GM15510 (cell line): ENCODE data around the gene HHAT.

ENCODE experiments used
- POLR2A ChIP-seq: IDR thresholded peaks from 3 replicates; pipeline ENCODE4 v1.6.1; 2011; ENCODE audit warnings: borderline replicate concordance; ENCODE audit not compliant: insufficient read length; ENCODE audit errors: extremely low read depth

Gene HHAT

DNA sequence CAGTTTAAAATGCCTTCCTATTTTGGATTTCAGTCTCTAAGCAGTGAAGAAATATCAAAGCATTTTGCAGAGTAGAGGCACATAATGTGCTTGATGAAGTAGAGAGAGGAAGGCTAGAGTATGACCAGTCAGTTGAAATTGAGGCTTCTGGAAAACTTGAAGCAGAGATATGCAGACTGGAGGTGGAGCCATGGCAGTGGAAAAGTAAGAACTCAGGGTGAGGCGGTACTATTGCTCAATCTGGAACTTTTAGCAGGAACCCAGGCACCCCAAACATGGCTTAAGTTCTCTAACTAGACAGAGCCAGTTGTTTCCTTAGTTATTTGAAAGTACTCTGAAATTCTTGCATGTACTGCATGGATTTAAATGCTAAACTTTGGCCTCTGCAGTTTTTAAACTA is 288.6 kb downstream of the HHAT start:
- no peak for TF ChIP-seq POLR2A

DNA sequence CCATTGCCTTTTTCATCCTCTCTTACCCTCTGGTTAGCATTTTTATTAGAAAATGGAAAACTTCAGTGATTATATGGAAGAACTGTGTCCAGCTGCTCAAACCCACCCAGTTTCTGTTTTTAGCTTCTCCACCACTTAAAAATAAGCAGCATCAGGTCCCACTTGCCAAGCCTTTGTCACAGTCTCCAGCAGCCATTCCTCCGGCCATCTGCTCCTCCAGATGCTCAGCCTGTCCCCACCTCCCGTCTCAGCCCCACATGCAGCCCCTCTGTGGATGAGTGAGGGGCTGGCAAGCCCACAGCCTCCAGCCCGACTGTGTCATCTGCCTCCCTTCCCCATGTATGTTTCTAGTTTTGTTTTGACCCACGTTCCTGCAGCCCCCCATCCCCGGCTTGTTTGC is 289.7 kb downstream of the HHAT start:
- no peak for TF ChIP-seq POLR2A

- TF ChIP-seq POLR2A, result no peak
Measured at GRCh38 chr1:210620867-210621488, 292.3 kb downstream of the HHAT start.

- no peak for TF ChIP-seq POLR2A
Measured at GRCh38 chr1:210621712-210622111, 293.0 kb downstream of the HHAT start.

DNA sequence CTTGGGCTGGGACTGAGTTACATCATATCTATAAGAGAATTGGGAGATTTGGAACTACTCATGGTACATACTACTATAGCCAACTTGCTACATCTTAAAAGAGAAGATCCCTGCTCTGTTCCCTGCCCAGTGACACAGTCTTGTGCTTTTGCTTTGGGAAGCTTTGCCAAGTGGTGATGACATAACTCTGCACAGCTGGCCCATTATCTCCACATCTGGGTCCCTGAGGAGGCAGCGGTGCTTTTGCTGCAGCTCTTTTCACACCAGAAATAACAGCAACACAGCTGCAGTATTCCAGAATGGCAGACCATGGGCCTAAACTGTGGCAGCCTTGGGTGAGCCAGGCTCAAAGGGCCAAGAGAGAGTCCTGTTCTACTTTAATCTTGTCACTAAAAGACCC is 296.0 kb downstream of the HHAT start:
- TF ChIP-seq POLR2A, result no peak

DNA sequence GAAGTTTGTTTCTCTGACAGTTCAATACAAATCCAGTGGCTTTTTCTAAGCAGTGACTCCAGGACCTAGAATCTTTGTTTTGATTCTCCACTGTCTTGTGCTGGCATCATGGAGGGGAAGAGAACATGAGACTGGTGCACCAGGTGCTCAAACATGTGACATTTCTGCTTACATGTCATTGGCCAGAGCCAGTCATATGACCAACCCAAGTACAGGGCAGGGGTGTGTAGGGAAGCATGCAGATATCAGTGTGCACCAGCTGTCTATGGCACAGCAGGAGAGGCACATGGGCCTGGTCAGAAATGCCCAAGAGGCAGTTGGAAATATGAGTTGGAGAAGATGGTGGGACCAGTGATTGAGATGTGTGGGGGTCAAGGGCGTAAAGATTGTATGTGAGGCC is 297.0 kb downstream of the HHAT start:
- no peak for TF ChIP-seq POLR2A

DNA sequence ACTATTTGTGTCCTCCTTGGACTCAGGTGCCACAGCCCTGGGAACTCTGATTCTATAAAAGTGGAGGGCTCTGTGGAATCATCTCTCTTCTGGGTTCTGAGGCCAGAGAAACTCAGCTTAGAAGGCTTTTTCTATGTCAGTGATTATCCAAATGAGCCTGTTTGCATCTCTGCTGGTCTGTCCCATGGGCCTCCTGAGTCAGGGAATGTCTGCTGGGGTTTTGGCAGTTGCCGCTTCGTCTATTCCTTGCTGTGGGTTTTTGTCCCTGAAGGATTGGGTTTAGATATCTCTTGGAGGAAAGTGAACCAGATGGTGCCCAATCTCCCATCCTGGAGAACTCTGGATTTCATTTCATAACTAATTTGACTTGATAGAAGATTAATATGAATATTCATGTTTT is 297.6 kb downstream of the HHAT start:
- no peak for TF ChIP-seq POLR2A

DNA sequence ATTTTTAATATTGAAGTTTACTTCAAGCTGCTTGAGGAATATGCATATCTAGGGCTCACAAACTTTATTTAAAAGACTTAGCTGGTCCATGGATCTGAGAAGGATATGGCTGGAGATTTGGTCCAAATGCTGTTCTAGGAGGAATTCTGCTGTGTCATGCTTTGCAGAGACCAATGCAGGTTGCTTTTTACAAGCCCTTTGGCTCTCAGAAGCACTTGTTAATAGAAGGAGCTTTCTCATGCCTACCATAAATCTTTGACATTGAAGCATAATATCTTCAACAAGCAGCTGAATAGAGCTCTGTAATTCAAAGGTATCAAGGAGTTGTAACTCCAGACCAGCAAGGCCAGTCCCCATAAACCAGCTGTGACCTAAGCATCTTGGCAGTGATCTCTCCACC is 299.1 kb downstream of the HHAT start:
- TF ChIP-seq POLR2A, result no peak

GRCh38 chr1:210629276-210629675 is 300.6 kb downstream of the HHAT start:
- no peak for TF ChIP-seq POLR2A

GRCh38 chr1:210631399-210631798 is 302.7 kb downstream of the HHAT start:
- no peak for TF ChIP-seq POLR2A

DNA sequence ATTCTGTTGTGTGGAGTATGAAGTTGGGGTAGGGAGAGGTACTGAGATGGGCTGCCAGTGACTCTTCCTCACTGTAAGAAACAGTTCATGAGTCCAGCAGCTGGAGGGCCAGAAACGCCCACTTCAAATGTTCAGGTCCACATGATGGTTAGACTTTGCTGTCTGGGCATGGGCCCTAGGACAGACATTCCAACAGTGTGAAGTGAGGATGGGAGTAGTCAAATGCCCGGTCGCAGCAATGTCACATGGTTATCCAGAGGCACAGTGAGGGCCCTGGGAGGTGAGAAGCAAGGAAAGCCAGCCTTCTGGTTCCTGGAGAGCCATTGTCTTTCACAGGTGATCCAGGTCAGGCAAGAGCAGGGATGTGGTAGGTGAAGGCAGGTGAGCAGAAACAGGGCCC is 304.4 kb downstream of the HHAT start:
- TF ChIP-seq POLR2A, result no peak

GRCh38 chr1:210633636-210634035 is 304.9 kb downstream of the HHAT start:
- TF ChIP-seq POLR2A, result no peak

DNA sequence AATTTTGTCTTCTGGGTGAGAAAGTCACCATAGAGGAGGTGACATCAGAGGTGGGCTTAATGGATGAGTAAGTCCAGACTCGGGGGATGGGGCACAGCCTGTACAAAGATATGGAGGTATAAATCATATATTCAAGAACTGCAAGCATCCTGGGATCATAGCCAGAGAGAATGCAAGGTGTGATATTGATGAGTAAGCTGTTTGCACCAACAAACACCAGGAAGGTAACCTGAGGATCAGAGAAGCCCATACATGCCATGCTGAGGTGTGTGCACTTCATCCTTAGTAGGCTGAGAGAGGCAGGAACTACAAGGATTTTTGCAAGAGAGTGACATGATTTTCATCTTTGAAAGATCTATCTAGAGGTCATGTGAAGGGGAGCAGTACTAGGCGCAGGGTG is 306.4 kb downstream of the HHAT start:
- no peak for TF ChIP-seq POLR2A

- TF ChIP-seq POLR2A, result no peak
Measured at GRCh38 chr1:210641582-210641981, 312.9 kb downstream of the HHAT start.

- no peak for TF ChIP-seq POLR2A
Measured at GRCh38 chr1:210645582-210646257, 317.0 kb downstream of the HHAT start.

- no peak for TF ChIP-seq POLR2A
Measured at GRCh38 chr1:210646258-210646616, 317.5 kb downstream of the HHAT start.
